ENCODE data around the gene LGI1.

LGI1 gene

GRCh38 chr10:93757801-93758507 is at the start of gene LGI1:
LGI1 (plus strand) TSS chr10:93757936; CDS start chr10:93758145, 209 bp downstream.
- DNase-seq (ENCODE audit: low read depth in 2 of 2): no peak

GRCh38 chr10:93710333-93710909 is 47.3 kb upstream of the LGI1 start:
- DNase-seq (ENCODE audit: low read depth in 2 of 2): no peak

GRCh38 chr10:93711891-93712290 is 45.8 kb upstream of the LGI1 start:
- DNase-seq (ENCODE audit: low read depth in 2 of 2): no peak

GRCh38 chr10:93712593-93712992 is 45.1 kb upstream of the LGI1 start:
- no peak for DNase-seq (ENCODE audit: low read depth in 2 of 2)

GRCh38 chr10:93715345-93715744 is 42.4 kb upstream of the LGI1 start:
- DNase-seq (ENCODE audit: low read depth in 2 of 2): no peak

- DNase-seq (ENCODE audit: low read depth in 2 of 2): no peak
Measured at GRCh38 chr10:93716766-93717165, 41.0 kb upstream of the LGI1 start.

- no peak for DNase-seq (ENCODE audit: low read depth in 2 of 2)
Measured at GRCh38 chr10:93718937-93719725, 38.6 kb upstream of the LGI1 start.

GRCh38 chr10:93719901-93720300 is 37.8 kb upstream of the LGI1 start:
- DNase-seq (ENCODE audit: low read depth in 2 of 2): no peak

- no peak for DNase-seq (ENCODE audit: low read depth in 2 of 2)
Measured at GRCh38 chr10:93722550-93722949, 35.2 kb upstream of the LGI1 start.

- DNase-seq (ENCODE audit: low read depth in 2 of 2): no peak
Measured at GRCh38 chr10:93723153-93723552, 34.6 kb upstream of the LGI1 start.

- no peak for DNase-seq (ENCODE audit: low read depth in 2 of 2)
Measured at GRCh38 chr10:93726024-93726423, 31.7 kb upstream of the LGI1 start.

GRCh38 chr10:93741367-93741766 is 16.4 kb upstream of the LGI1 start:
- DNase-seq (ENCODE audit: low read depth in 2 of 2): no peak

- no peak for DNase-seq (ENCODE audit: low read depth in 2 of 2)
Measured at GRCh38 chr10:93742633-93743349, 14.9 kb upstream of the LGI1 start.

GRCh38 chr10:93745408-93746065 is 12.2 kb upstream of the LGI1 start:
- no peak for DNase-seq (ENCODE audit: low read depth in 2 of 2)

GRCh38 chr10:93746844-93747284 is 10.9 kb upstream of the LGI1 start:
- no peak for DNase-seq (ENCODE audit: low read depth in 2 of 2)

- no peak for DNase-seq (ENCODE audit: low read depth in 2 of 2)
Measured at GRCh38 chr10:93749218-93749799, 8.4 kb upstream of the LGI1 start.

GRCh38 chr10:93751124-93751523 is 6.6 kb upstream of the LGI1 start:
- DNase-seq (ENCODE audit: low read depth in 2 of 2): no peak

- DNase-seq (ENCODE audit: low read depth in 2 of 2): no peak
Measured at GRCh38 chr10:93751832-93752231, 5.9 kb upstream of the LGI1 start.

- no peak for DNase-seq (ENCODE audit: low read depth in 2 of 2)
Measured at GRCh38 chr10:93752761-93753160, 5.0 kb upstream of the LGI1 start.

GRCh38 chr10:93753621-93754250 is 4.0 kb upstream of the LGI1 start:
- DNase-seq (ENCODE audit: low read depth in 2 of 2): no peak

GRCh38 chr10:93754761-93755160 is 3.0 kb upstream of the LGI1 start:
- no peak for DNase-seq (ENCODE audit: low read depth in 2 of 2)

Data from stimulated activated CD8-positive, alpha-beta memory T cell treated with anti-CD3 and anti-CD28 coated beads, Interleukin-15, amount 100 ng/mL, for 48 hours (primary cell).